Kidney glomerular epithelial cell (primary cell): Measurements from ENCODE around the gene MAB21L4.

Experiments used
- DNase-seq: peaks from one replicate; lab custom pipeline; 2025; lab: John Stamatoyannopoulos, UW

The MAB21L4 gene

DNA sequence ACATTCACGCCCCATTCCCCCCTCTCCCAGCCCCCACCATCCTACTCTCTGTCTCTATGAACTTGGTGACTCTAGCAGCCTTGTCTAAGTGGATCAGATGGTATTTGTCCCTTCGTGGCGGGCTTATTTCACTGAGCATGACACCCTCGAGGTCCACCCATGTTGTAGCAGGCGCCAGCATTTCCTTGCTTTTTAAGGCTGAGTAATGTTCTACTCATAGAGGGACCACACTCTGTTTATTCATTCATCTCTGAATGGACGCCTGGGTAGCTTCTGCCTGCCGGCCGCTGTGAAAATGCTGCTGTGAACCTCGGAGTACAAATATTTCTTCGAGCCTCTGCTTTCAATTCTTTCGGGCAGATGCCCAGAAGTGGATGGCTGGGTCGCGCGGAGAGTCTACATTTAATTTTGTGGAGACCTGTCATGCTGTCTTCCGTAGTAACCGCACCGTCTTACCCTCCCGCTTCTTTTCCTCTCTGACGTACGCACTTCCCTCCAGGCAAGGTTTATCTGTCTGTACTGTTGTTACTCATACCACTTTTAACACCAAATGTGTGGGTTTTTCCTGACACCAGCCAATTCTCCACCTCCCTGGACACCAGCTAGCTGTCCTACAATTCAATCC is 15.8 kb upstream of the MAB21L4 start:
- DNase-seq: no peak

DNA sequence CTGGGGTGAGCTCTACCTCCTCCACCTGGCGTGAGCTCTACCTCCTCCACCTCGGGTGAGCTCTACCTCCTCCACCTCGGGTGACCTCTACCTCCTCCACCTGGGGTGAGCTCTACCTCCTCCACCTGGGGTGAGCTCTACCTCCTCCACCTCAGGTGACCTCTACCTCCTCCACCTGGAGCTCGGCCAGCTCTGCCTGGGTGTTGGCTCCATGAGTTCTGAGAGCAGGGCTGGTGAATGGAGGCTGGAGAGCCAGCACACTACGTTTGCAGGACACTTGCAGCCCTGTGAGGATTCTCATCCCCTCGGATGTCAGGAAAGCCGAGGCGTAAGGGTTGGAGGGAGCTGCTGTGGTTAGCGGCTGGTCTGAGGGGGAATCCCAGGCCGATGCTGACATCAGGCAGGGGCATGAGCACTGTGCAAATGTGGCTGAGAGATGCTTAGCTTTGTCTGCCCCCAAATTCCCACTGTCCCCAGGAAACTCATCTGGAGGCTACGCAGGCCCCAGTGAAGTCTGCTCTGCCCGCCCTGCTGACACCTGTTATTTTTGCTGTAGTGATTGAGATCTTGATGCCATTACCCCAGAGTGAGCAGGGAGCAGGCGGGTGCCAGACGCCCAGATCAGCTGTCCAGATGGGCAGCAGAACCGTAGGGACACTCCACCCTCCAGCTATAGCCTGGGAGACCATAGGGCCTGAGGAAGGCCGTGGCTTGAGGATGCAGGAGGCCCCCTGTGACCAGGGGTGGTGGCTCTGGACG is 13.4 kb upstream of the MAB21L4 start:
- no peak for DNase-seq

GRCh38 chr2:240906911-240907590 is 11.1 kb upstream of the MAB21L4 start:
- no peak for DNase-seq

GRCh38 chr2:240906141-240906910 is 10.4 kb upstream of the MAB21L4 start, which contains the start of gene CROCC2:
Gene CROCC2 (plus strand): TSS chr2:240906336. CDS start chr2:240906514, 178 bp downstream.
- no peak for DNase-seq

- DNase-seq: no peak
Measured at GRCh38 chr2:240905176-240905781, 9.3 kb upstream of the MAB21L4 start.

GRCh38 chr2:240904216-240905175 is 8.5 kb upstream of the MAB21L4 start:
- no peak for DNase-seq

DNA sequence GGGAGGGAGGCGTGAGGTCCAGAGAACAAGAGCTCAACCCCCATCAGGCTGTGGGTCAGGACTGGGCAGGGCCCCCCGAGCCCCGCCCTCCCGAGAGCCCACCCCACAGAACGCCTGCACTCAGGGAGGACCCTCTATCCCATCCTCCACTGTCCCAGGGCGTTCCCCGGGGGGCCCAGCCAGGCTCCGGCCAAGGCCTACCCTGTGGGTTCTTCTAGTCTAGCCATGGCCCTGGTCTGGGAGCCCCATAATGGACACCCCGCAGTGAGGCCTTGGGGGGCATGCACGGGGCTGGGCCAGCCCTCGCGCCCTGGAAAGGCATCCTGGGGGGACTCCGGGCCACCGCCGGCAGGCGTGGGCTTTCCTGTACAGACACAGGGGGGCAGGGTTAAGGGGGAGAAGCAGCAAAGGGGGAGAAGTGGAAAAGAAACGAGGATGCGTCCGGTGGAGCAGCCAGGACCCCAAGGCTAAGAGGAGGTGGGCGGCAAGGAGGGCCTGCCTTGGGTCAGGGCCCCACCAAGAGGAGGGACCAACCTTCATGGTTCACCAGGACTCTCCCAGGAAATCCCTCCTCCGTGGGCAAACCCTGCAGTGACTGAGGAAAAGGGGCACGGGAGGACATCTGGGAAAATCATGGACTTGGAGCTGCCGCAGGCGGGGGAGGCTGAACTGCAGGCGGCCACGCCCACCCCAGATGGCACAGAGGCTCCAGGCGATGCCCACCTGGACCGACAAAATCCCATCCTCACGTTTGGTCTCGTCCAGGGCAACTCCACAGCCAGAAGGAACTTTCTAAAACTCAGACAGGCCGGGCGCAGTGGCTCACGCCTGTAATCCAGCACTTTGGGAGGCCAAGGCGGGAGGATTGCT is 7.5 kb upstream of the MAB21L4 start:
- no peak for DNase-seq

DNA sequence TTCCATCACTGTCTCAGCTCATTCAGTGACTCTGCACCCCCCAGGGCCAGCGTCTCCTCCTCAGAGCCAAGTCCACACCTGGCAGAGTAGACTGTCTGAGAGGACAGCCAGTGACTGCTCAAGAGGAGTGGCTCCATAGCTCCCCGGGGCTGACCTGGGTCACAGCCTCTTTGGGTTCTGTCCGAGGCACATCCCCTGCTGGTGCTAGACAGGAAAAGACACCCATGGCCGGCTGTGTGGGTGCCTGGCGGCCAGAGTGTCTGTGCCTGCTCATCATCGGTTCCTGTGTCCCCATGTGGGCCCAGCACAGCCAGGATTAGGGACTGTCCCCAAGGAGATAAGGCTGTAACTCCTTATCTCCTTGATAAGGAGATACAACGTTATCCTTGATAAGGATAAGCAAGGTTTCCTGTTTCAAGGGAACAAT is 6.7 kb upstream of the MAB21L4 start:
- DNase-seq: no peak

- DNase-seq: no peak
Measured at GRCh38 chr2:240901986-240902614, 6.1 kb upstream of the MAB21L4 start.

GRCh38 chr2:240900141-240900860 is 4.3 kb upstream of the MAB21L4 start:
- DNase-seq: no peak

GRCh38 chr2:240899468-240899865 is 3.5 kb upstream of the MAB21L4 start:
- DNase-seq: no peak

DNA sequence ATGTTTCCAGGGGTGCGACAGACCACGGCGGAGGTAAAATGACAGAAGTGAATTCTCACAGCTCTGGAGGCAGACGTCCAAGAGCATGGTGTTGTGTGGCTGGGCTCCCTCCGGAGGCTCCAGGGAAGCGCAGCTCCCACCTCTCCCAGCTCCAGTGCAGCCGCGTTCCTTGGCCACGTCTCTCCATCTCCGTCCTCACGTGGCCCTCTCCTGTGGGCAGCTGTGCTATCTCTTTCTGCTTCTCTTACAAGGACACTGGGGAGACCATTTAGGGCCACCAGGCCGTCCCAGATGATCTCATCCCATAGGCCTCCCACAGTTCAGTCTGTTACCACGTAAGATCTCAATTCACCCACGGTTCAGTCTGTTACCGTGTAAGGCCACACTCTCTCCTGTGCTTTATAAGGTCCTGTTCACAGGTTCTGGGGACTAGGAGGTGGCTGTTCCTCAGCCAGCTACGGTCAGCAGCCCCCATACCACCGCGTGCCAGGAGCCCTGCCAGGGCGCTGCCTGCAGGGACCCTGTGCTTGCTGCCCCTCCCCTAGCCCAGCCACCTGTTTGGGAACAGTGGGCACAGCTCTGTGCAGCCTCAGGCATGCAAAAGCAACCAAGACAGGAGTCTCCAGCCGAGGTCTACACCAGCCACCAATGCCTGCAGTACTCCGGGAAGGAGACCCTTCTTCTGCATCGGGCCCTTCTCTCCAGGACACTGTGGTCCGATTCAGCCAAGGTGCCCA is 2.9 kb upstream of the MAB21L4 start:
- DNase-seq: no peak

DNA sequence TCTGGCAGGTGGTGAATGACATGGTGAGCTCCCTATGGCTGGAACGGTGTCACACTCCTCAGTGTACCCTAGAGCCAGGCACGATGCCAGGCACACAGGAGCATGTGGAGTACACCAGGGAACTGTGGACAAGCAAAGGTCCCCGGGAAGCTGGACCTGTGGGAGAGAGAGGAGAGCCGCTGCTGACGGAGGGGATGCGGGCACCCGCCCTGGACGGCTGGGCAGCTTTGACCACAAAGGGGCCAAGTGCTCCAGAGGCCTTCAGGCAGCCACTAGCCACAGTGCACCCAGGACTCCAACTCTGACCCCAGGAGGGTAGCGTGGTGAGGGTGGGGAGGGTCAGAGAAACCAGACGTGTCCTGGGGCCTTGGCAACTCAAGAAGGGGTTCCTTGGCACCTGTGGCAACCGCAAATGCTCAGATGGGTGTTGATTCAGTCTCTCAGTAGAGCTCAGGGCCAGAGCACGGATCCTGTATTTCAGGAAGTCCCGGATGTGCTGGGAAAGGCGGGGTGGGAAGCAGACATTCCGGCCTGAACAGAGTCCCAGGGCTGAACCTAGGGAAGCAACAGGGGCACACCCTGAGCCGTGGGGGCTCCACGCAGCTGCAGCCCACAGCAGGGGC is 2.3 kb upstream of the MAB21L4 start:
- no peak for DNase-seq

GRCh38 chr2:240896871-240897692 is 1.1 kb upstream of the MAB21L4 start:
- no peak for DNase-seq

GRCh38 chr2:240896394-240896793 is 438 bp upstream of the MAB21L4 start:
- no peak for DNase-seq

- DNase-seq: no peak
Measured at GRCh38 chr2:240894836-240895558, 959 bp downstream of the MAB21L4 start.
